RWPE2 (cell line): ENCODE measurements around the gene MACROD2.

Experiments used
- ATAC-seq: fragments of 200-7000 bp; cut with Tn5 transposase; 3 replicates; pipeline ENCODE4 v1.9.1; 2021; ENCODE audit warnings: low read depth
- DNase-seq: peaks from one replicate; pipeline ENCODE4 v3.0.0-alpha.2; 2020; ENCODE audit warnings: low spot score
- H3K27ac ChIP-seq: fragments of 450-650 bp; 2 replicates; pipeline ENCODE4 v1.5.1; 2017; ENCODE audit warnings: mild to moderate bottlenecking; ENCODE audit not compliant: poor library complexity, severe bottlenecking
- H3K27me3 ChIP-seq: fragments of 250-450 bp; sonication (Bioruptor Pico); 2 replicates; pipeline ENCODE4 v1.5.1; 2021; ENCODE audit warnings: mild to moderate bottlenecking, moderate library complexity; ENCODE audit not compliant: insufficient read depth, poor library complexity, severe bottlenecking
- H3K36me3 ChIP-seq: fragments of 250-450 bp; sonication (Bioruptor Pico); 2 replicates; pipeline ENCODE4 v1.5.1; 2020; ENCODE audit warnings: low read depth, mild to moderate bottlenecking, moderate library complexity
- H3K4me1 ChIP-seq: fragments of 250-450 bp; sonication (Bioruptor Pico); 2 replicates; pipeline ENCODE4 v1.5.1; 2021; ENCODE audit warnings: mild to moderate bottlenecking, moderate library complexity; ENCODE audit not compliant: insufficient read depth, poor library complexity, severe bottlenecking
- H3K4me3 ChIP-seq: fragments of 250-450 bp; sonication (Bioruptor Pico); 2 replicates; pipeline ENCODE4 v1.5.1; 2021; ENCODE audit warnings: mild to moderate bottlenecking, moderate library complexity; ENCODE audit not compliant: severe bottlenecking
- H3K9me3 ChIP-seq: fragments of 250-450 bp; sonication (Bioruptor Pico); 2 replicates; pipeline ENCODE4 v1.5.1; 2021; ENCODE audit warnings: mild to moderate bottlenecking, moderate library complexity; ENCODE audit not compliant: severe bottlenecking
- TF ChIP-seq, protein P1 (sequence below): fragments of 450-650 bp; IDR thresholded peaks from one replicate; pipeline ENCODE4 v1.5.1; 2017; ENCODE audit warnings: mild to moderate bottlenecking, moderate library complexity; ENCODE audit not compliant: poor library complexity, severe bottlenecking

MACROD2 gene

DNA sequence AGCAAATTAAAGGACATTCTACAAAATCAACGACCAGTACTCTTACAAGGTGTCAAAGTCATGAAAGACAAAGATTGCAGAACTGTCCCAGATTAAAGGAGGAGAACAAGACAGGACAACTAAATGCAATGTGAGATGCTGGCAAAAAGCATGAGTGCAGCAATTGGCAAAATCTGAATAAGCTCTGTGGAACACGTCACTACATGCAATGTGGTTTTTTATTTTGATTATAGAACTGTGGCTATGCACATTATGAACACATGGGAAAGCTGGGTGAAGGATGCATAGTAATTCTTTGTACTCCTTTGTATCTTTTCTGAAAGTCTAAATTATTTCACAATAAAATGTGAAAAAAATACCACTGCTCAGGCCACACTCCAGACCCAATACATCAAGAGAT, 2068.6 kb downstream of the MACROD2 start:
- TF ChIP-seq, protein P1, sequence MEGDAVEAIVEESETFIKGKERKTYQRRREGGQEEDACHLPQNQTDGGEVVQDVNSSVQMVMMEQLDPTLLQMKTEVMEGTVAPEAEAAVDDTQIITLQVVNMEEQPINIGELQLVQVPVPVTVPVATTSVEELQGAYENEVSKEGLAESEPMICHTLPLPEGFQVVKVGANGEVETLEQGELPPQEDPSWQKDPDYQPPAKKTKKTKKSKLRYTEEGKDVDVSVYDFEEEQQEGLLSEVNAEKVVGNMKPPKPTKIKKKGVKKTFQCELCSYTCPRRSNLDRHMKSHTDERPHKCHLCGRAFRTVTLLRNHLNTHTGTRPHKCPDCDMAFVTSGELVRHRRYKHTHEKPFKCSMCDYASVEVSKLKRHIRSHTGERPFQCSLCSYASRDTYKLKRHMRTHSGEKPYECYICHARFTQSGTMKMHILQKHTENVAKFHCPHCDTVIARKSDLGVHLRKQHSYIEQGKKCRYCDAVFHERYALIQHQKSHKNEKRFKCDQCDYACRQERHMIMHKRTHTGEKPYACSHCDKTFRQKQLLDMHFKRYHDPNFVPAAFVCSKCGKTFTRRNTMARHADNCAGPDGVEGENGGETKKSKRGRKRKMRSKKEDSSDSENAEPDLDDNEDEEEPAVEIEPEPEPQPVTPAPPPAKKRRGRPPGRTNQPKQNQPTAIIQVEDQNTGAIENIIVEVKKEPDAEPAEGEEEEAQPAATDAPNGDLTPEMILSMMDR: no peak
- Histone ChIP-seq H3K4me3 (no peak overlapping the region), H3K36me3 (no peaks in the 10 kb centered on the region), H3K4me1 (no peaks in the 10 kb centered on the region), H3K27me3 (no peaks in the 10 kb centered on the region), H3K27ac (no peak overlapping the region), H3K9me3 (no peaks in the 10 kb centered on the region)
- DNase-seq (no peak), ATAC-seq (peak; percentile 33; the same call in 1 of the 3 replicates)

DNA sequence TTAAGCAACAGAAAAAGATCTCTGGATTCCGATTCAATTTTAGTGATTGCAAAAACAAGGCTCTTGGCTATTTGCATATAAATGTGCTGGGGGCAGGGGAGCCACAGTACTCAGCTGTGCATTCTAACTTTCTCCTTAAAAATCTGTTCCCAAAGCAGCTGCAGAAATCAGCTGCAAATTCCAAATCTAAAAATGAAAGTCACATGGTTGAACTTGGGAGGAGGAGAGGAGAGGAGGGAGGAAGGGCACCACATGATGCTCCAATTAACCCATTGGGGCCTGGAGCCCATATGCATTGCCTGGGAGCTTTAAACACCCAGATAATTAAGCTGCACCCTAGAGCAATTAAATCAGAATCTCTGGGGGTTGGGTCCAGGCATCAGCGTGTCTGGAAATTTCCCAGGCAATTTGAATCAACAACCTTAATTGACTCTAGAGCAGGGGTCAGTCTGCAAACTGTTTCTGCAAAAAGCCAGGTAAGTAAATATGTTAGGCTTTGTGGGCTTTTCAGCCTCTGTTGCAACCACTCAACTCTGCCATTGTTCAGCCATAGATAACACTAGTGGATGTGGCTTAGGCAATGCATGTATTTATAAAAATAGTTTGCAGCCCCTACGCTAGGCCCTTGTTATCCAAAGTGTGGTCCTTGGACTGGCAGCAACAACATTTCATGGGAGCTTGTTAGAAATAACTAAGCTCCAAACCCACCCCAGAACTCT, 2069.8 kb downstream of the MACROD2 start:
- DNase-seq: no peak
- no peak for ATAC-seq
- Histone ChIP-seq H3K27ac (no peak overlapping the region), H3K36me3 (no peaks in the 10 kb centered on the region), H3K4me1 (no peaks in the 10 kb centered on the region), H3K27me3 (no peaks in the 10 kb centered on the region), H3K9me3 (no peaks in the 10 kb centered on the region), H3K4me3 (no peak overlapping the region)
- TF ChIP-seq, protein P1: no peak

DNA sequence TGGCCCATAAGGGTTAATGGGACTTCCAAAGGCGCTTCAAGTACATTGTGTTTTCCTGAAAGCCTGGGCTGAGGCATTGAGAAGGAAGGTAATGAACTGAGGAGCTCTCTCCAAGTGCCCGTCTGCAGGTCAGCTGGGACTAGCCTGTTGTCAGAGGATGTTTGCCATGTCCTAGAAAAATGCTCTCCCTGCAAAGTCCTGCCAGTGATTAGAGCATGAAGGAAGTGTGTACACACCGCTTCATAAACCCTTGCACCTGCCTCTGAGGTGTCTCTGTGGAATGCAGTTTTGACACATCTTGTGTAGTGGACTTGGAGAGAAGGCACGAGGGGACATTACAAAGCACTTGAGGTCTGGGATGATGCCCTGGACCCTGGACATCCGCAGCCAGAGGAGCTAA, 2071.3 kb downstream of the MACROD2 start:
- Histone ChIP-seq H3K27me3 (no peaks in the 10 kb centered on the region), H3K27ac (no peak overlapping the region), H3K9me3 (no peaks in the 10 kb centered on the region), H3K4me3 (no peak overlapping the region), H3K36me3 (no peaks in the 10 kb centered on the region), H3K4me1 (no peaks in the 10 kb centered on the region)
- no peak for DNase-seq
- 0 out of 3 replicates have a peak, but pooled peaks have one; percentile 17 for ATAC-seq
- TF ChIP-seq, protein P1: no peak

DNA sequence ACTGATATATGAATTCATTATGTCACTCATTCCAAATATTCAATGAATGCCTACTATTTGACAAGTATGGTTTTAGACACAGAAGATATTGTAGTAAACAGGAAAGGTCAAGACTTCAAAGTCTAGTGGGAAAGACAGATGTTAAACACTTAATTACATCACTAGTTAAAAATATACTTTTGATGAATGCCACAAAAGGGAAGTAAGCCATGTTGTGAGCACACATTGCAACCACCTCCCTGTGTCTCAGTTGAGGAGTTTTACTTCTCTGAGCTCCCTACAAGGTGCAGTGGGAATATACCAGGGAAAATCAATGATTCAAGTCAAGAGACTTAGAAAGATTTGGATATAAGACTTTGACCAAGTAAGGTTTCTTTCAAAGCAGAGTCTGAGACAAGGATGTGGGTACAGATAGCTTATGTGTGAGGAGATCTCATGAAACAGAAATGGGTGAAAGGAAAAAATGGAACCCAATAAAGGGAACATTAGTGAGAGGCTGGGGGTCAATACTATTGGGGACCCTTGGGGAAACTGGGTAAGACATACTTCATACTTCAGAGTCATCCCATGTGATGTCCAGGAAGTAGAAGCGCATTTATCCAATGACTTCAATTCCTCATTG, 2074.2 kb downstream of the MACROD2 start:
- Histone ChIP-seq H3K4me1 (no peaks in the 10 kb centered on the region), H3K9me3 (no peaks in the 10 kb centered on the region), H3K36me3 (no peaks in the 10 kb centered on the region), H3K27me3 (no peaks in the 10 kb centered on the region), H3K4me3 (no peak overlapping the region), H3K27ac (no peak overlapping the region)
- no peak for ATAC-seq
- DNase-seq: no peak
- TF ChIP-seq, protein P1: no peak

DNA sequence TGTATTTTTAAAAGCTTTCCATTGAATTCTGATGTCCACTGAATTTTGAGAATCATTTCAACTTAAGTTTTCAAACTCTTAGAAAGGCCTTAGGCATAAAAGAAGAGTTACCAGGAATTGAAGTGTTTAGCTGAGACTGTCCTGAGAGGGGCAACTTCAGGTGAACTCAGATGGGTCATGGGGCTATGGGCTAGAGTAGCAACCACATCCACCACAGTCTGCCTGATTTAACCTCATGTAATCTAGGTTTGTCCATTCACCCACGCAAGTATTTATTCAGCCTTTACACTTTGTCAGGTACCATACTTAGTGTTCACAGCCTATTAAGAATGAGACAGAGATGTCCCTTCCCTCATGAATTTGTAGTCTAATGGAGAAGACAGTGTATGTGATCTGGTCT, 2076.9 kb downstream of the MACROD2 start:
- DNase-seq (no peak), ATAC-seq (no peak)
- no peak overlapping the region for H3K27ac ChIP-seq
- no peaks in the 10 kb centered on the region for H3K4me1 ChIP-seq
- H3K4me3 ChIP-seq: no peak overlapping the region
- peaks cover 2% of the 10 kb centered on the region for H3K27me3 ChIP-seq
- TF ChIP-seq, protein P1: no peak
- no peaks in the 10 kb centered on the region for H3K9me3 ChIP-seq
- no peaks in the 10 kb centered on the region for H3K36me3 ChIP-seq
